GM19351 (cell line): Measurements from ENCODE around the gene PAX3.
"Not testable (repeated sequence)": the region's sequence is repeated elsewhere in the genome, so short reads cannot be mapped to it uniquely, and the experiment has no call there.

Experiments
- ATAC-seq: cut with Tn5 transposase; IDR thresholded peaks from one replicate; pipeline ENCODE4 v1.9.1; 2021; ENCODE audit warnings: mild to moderate bottlenecking, moderate library complexity; ENCODE audit not compliant: unreplicated experiment

The PAX3 gene

DNA sequence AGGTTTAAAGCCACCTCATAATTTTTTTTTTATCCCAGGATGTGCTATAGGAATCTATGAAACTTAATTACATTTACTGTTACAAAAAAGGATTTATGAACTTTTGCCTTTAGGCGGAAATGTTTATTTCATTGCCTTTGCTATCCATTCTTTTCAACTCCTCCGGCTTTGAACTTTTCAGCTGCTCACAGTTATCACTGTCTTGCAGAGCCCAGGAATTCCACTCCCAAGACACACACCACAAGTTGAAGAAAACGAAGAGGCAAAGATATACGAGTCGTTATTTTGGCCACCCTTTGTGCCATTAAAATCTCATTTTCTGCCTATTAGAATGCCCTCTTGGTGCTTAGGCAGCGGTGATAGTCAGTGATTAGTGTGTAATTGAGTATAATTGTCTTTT lies 80.0 kb downstream of the PAX3 start:
- ATAC-seq, result no peak

DNA sequence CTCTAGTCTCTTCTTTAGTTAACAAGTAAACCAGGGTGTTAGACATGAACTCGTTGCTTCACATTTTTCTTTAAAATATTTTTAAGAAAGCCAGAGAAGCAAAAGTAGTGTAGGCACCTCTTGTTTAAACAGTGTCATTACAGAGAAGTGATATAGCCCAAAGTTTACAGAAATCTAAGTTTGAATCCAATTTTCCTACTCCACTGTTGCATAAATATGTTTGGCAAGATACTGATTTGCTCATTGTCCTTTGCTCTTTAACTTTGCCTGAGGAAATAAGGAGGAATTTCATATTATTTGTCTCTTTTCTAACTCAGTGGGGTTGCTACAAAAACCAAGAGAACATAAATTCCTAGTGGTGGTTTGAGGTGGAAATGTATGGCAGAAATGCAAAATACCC lies 81.1 kb downstream of the PAX3 start:
- no peak for ATAC-seq

DNA sequence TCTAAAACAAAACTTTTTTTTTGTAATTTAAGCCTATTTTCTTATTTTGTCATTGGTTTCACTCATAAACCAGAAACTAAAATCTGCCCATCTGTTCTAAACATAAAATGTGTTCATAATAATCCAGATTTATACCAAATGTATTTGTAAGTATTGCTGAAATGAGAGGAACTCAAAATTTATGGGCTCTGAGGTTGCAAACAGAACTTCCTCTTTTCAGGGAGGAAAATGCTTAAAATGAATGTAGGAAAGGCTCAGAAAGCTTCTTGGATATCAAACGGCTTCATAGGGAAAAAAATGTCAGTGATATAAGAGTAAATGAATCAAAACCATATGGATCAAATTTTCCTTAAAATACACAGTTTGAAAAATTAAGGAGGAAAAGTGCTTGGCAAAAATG lies 83.9 kb downstream of the PAX3 start:
- no peak for ATAC-seq

DNA sequence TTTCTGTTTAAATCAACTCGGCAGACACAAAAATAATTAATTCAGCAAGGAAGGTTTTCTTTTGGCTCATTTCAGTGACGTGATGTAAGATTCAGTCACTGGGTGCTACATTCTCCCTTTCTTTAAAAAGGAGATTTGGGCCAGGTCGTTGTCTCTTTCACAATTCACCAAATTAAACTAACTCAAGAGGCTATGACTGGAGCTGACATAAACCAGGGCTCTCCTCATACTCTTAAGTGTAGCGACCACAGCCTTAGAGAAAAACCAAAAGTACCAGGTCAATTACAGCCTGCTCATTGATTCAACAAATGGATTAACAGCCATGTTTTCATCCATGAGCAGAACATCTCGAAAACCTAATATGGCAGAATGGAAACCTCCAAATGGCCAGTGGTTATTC lies 85.7 kb downstream of the PAX3 start:
- no peak for ATAC-seq

DNA sequence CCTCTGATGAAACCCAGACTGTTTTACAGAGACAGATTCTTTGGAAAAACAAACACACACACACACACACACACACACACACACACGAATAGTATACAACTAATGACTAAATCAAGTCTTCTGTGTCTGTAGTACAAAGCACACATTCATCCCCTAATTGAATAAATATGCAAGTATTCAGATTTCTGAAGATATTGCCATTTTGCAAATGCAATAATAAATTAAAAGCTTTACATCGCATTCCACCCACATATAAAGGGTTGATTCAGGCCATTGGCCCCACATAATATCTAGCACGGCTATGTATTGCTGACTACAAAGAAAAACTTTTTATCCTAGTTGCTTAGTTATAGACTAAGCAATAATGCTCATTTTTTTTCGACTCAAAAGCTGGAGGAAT lies 86.2 kb downstream of the PAX3 start:
- no peak for ATAC-seq

DNA sequence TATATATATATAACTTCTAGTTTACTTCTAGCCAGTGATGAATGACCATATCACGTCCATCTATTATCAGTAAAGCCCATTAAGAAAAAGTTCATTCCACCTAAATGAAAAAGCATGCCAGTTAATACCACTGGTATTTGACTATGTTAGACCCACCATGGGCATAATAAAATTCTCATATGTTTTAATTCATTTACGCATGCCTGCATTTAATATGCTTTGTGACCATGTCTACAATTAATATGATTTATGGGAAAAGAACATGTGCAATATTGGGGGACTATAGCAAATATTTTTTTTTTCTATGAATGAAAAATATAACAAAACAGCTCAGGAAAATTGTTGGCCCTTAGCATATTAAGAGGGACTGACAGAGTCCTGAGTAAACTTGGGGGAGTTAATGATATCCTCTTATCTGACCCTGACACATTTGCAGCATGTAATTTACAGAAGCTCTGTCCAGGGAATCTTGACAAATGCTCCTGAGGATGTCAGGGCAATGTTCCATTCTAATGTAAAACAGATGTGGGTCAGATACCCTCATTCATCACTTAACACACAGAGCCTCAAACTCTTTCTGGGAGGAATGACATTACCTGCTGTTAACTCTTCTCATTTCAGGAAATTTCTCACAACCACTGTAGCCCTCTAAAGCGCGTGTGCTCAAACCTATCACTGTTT lies 90.6 kb downstream of the PAX3 start:
- no peak for ATAC-seq

DNA sequence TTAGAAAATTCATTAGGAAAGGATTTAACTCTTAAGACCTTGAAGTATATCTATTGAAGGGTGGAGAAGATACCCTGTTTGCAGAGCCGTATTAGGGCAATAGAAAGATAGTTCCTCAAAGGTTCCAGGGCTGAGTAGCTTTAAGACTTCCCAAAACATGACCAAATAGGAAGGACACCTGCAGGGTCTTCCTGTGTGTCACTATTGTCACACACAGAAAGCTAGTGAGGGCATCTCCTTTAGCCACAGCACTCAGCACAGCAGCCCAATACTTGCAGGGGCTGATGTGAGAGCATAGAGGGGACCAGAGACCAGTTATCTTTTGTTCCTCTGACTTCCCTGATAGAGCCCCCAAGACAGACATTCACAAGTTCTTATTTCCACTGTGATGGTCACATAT lies 93.7 kb downstream of the PAX3 start:
- no peak for ATAC-seq

DNA sequence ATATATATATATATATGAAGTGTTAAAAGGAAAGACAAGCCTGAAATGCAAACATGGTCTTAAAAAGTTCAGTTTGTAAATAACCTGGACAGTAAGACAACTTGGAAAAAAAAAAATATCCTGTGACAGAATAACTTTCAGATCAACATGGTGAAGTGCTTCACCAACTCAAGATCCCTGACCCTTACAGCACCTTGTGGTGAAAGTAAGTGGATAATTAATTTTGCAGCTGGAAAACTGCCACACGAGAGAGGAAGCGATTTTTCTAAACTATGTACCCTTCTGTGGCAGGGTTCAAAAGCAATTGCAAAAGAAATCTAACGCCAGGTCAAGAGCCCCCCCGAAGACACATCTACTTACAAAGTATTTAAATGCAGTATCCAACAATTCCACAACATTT lies 95.8 kb downstream of the PAX3 start:
- no peak for ATAC-seq

DNA sequence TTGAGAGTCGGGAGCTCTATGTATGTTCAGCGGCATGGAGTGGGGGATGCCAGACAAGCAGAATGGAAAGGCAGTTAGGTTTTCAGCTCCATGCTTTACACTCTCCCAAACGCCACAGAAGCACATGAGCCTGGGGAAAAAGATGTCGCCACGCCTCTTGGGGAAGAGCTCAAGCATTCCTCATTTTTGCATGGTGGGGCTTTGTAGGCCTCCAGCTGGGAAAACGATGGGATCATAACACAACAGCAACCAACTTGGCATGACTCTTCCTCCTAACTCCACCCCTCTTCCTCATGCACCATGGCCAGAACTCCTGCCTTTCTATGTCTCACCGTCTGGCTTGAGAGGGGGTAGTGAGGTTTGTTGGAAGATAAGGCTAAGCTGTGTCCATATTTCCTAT lies 102.6 kb downstream of the PAX3 start:
- ATAC-seq, result no peak

DNA sequence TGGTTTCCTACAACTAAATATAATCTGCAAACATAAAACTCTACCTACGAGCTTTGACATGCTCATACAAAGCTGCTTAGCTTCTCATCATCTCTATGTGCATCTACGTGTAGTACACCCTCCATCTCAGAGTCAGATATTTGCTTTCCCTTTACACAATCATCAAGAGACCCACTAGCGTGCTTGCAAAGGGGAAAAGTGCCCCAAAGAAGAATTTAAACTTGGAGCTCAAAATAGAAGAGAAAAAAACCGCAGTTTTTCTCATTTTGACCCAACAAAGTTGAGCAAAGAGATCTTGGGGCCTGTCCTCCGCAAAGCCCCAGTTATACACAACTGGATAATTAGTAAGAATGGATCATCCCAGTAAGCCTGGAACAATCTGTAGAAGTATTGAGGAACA lies 104.1 kb downstream of the PAX3 start:
- ATAC-seq, result peak; percentile 71

DNA sequence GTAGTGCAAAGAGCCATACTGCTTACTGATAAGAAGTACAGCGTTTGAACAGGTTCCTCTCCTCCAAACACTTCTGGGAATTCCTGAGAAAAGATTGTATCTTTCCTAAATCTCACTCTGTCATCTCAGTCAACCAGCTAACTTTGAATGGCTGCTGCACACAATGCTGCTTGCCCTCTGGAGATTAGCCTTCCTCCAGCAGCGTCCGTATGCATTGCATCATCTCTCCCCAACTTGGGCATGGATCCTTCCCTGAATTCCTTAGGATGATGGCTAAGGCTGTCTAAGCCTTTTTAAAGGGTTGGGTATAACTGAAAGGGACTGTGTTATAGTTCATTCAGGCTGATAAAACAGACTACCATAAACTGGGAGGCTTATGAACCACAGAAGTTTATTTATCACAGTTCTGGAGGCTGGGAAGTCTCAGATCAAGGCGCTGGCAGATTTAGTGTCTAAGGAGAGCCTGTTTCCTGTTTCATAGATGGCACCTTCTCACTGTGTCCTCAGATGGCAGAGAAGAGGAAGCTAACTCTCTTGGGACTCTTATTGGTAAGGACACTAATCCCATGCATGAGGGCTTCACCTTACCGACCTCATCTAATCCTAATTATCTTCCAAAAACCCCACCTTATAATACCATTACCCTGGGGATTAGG lies 105.3 kb downstream of the PAX3 start:
- ATAC-seq, result no peak

DNA sequence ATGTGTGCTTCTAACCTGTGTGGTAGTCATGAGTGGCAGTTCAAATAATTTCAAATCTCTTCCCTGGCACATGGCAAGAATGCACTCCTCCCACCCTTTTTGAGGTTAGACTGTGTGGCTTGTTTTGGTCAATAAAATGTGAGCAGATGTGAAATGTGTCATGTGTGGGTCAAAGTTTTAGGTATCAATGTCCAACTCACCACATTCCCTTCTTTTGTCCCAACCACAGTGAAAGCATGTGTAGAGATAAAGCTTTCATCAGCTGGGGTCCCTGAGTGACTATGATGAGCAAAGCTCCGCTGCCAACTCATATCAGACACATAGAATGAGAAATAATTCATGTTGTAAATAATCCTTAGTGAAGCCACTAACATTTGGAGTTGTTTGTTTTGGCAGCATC lies 118.2 kb downstream of the PAX3 start:
- ATAC-seq, result no peak

DNA sequence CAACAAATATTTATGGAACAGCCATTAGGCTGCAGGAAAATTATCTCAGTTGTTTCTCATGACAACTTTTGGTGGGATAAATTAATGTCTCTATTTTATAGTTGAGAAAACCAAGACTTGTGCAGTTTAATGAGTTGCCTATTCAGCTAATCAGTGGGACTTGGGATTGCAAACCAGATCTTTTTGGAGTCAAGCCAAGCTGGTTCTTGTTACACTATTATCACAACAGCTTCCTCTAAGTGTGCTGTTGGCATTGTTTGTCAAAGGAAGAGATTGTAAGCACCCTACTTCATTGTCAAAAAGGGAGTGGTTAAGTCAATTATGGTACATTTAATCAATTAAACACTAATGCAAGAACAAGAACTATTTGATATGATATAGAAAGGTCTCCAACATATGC lies 119.2 kb downstream of the PAX3 start:
- ATAC-seq, result no peak

DNA sequence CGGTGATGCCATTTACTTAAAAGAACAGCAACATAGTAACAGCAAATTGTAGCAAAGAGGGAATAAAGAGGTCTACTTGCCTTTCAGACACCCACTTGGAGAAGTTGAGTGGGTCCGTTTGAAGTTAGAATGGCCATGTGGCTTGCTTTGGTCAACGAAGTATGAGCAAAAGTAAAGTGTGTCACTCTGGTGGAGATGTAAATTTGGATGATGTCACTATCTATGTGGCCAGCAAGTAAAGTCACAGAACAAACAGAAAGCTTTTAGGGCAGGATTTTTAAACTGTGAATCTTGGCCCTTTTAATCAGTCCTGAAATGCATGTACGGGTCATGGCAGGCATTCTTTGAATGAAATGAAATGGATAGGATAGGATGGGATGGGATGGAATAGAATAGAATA lies 120.3 kb downstream of the PAX3 start:
- ATAC-seq, result no peak

DNA sequence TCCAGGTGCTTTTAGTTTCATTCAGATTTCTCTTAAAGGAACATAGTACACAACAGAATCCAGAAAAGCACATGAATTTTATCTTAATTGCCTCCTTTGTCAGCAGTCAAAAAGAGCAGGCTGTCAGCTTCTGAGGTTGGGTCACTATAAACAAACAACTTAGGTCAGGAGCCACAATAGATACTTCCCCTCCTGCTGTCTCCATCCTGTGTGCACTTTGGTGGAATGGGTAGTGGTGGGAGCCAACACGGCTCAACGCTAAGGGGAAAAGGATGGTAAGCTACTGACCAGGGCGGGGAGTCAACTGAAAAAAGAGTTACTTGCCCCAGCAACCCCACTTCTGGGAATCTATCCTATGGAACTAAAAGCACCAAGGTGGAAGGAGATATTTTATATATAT lies 121.9 kb downstream of the PAX3 start:
- no peak for ATAC-seq

DNA sequence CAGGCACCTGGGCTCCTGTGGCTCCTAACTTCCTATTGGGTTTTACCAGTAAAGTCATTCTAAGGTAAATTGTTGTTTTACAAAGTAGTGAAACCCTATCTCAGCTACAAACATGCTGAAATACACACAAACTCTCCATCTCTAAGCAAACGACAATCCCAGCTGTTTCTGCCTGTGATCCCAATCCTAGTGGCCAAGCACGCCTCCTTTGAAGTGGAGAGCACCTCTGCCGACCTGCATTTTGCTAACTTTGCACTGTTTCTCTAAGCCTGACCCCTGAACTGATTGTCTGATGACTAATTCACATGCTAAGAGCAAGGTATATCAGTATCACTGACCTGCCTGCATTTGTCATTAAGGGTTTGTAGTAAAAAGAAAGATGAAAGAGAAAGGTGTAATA lies 124.3 kb downstream of the PAX3 start:
- ATAC-seq, result no peak

DNA sequence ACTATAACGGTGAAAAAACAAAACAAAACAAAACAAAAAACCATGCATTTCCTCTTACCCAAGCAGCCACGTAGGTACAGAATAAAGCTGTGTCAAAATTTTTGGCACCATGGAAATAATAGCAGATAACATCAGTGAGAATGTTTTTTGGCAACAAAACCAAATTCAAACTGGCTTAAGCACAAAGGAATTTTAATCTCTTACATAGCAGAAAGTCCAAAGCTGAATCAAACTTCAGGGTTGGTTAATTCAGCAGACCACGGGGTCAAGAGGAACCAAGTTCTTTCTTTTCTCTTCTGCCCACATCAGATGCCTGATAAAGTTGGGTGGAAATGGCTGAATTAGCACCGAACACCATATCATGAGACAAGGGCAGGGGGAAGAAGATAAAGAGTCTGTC lies 129.5 kb downstream of the PAX3 start:
- ATAC-seq, result no peak

DNA sequence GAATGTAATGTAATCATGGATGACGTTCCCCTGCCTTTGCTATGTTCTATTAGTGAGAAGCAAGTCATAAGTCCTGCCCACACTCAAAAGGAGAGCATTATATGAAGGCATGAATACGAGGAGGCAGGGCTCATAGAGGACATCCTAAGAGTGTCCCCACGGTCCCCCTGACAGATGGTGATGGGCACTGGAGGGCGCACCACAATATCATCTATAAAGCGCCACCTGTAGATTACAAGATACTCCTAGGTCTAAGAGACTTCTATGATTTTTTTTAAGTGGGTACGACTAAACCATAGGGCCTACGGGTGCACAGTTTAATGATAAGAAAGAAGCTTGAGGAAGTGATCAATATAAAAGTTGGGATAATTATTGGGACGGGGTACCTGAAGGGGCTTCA lies 131.0 kb downstream of the PAX3 start:
- ATAC-seq, result no peak

DNA sequence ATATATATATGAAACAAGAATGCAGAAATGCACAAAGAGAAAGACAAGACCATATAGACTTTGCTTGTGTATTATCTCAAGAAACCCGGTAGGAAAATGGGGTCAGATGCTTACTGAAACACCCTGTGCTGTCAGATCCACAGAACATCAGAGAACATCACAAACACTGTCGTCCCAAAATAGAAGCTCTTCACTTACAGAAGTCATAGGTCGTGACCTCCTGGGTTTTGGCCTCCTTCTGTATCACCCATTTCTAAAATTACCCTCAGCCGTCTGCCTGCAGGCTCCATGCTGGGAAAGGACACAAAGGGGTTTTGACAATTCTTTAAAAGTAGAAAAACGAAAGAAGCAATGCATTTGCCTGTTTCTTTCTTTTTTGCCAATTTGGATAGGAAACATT lies 137.9 kb downstream of the PAX3 start:
- ATAC-seq, result no peak

DNA sequence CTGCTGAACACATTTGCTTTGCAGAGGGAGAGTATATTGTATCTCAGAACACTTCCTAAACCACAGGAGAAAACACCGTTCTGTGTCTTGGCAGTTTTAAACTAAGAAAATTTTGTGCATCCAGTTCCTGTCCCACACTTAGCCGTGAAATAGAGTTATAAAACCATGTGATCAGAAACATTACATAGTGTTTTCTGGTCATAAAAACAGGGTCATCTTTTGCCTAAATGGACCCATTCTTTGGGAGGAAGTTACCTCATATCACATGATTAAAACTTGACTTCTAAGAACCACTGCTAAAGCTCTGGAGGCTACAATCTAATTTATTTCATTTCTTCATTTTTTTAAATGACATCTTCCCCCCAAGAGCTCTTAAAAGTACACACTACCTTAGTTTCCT lies 138.7 kb downstream of the PAX3 start:
- no peak for ATAC-seq

DNA sequence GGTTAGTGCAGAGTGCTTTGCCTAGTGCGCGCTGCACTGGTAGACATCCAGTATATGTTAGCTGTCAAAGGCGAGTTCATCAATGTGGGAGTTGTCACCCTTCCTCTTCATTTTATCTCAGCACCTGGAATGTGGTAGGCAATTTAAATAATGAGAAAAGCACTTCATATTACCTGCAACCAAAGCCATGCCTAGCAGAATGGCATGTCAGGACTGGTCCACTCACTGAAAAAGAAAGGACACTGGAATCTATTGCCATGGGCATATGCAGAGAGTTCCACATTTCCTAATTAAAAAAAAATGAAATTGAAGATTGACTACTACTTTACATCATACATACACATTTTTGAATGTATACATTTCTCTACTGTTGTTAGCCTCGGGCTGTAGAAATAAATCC lies 139.6 kb downstream of the PAX3 start:
- ATAC-seq, result no peak

DNA sequence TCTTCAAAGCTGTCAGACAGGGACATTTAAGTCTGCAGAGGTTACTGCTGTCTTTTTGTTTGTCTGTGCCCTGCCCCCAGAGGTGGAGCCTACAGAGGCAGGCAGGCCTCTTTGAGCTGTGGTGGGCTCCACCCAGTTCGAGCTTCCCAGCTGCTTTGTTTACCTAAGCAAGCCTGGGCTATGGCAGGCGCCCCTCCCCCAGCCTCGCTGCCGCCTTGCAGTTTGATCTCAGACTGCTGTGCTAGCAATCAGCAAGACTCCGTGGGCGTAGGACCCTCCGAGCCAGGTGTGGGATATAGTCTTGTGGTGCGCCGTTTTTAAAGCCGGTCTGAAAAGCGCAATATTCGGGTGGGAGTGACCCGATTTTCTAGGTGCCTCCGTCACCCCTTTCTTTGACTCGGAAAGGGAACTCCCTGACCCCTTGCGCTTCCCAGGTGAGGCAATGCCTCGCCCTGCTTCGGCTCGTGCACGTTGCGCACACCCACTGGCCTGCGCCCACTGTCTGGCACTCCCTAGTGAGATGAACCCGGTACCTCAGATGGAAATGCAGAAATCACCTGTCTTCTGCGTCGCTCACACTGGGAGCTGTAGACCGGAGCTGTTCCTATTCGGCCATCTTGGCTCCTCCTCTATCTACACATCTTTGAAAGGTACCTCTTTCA lies 143.7 kb downstream of the PAX3 start:
- ATAC-seq, result not testable (repeated sequence)
